GM23338 (cell line): ENCODE results near the gene ZNHIT6. TPM values are rescaled to one million over a fixed set of nuclear protein-coding genes. Genes with fewer than 3 reads are reported as not detected.

Experiments
- ATAC-seq: fragments of 200-7000 bp; cut with Tn5 transposase; 3 replicates; pipeline ENCODE4 v1.9.1; 2020
- DNase-seq: peaks from one replicate; pipeline ENCODE4 v3.0.0-alpha.2; 2015; ENCODE audit warnings: low spot score
- H2AFZ ChIP-seq: fragments of 200-600 bp; sonication (generic); 2 replicates; pipeline ENCODE4 v1.8.0; 2016; ENCODE audit warnings: antibody characterized with exemption, mild to moderate bottlenecking, moderate library complexity
- H3F3A ChIP-seq: fragments of 200-600 bp; sonication (generic); replicated peaks from 2 replicates; pipeline ENCODE4 v1.8.0; 2017; ENCODE audit warnings: antibody characterized with exemption, mixed run types, low read depth
- H3K27ac ChIP-seq: fragments of 200-600 bp; sonication (generic); 2 replicates; pipeline ENCODE4 v1.6.1; 2016; ENCODE audit warnings: low read depth
- H3K27me3 ChIP-seq: fragments of 200-600 bp; sonication (generic); 2 replicates; pipeline ENCODE4 v1.8.0; 2016; ENCODE audit warnings: mild to moderate bottlenecking, mixed run types, moderate library complexity; ENCODE audit not compliant: insufficient read depth
- H3K36me3 ChIP-seq: fragments of 200-600 bp; sonication (generic); 2 replicates; pipeline ENCODE4 v1.8.0; 2016; ENCODE audit warnings: mild to moderate bottlenecking; ENCODE audit not compliant: insufficient read depth
- H3K4me1 ChIP-seq: fragments of 200-600 bp; sonication (generic); 2 replicates; pipeline ENCODE4 v1.8.0; 2016; ENCODE audit warnings: mild to moderate bottlenecking, moderate library complexity; ENCODE audit not compliant: insufficient read depth
- H3K4me2 ChIP-seq: fragments of 200-600 bp; sonication (generic); 2 replicates; pipeline ENCODE4 v1.7.1; 2017; ENCODE audit warnings: mixed run types
- H3K4me3 ChIP-seq: fragments of 200-600 bp; sonication (generic); 2 replicates; pipeline ENCODE4 v1.6.1; 2016; ENCODE audit warnings: mixed run types
- H3K79me2 ChIP-seq: fragments of 200-600 bp; sonication (generic); replicated peaks from 2 replicates; pipeline ENCODE4 v1.8.0; 2017; ENCODE audit warnings: mild to moderate bottlenecking; ENCODE audit not compliant: insufficient read depth
- H3K9me2 ChIP-seq: fragments of 200-600 bp; sonication (generic); 2 replicates; pipeline ENCODE4 v1.8.0; 2017; ENCODE audit not compliant: insufficient read depth
- H4K20me1 ChIP-seq: fragments of 200-600 bp; sonication (generic); replicated peaks from 2 replicates; pipeline ENCODE4 v1.8.0; 2017; ENCODE audit warnings: mild to moderate bottlenecking; ENCODE audit not compliant: insufficient read depth
- H3K27ac Mint-ChIP-seq: 2 replicates; pipeline ENCODE4 v1.8.0; 2020; ENCODE audit warnings: inconsistent platforms, mild to moderate bottlenecking, moderate library complexity, mixed read lengths
- H3K27me3 Mint-ChIP-seq: 3 replicates; pipeline ENCODE4 v1.8.0; 2022; ENCODE audit warnings: low read depth, mild to moderate bottlenecking, moderate library complexity, mixed read lengths, inconsistent platforms; ENCODE audit not compliant: insufficient read depth, poor library complexity
- H3K36me3 Mint-ChIP-seq: 3 replicates; pipeline ENCODE4 v1.8.0; 2021; ENCODE audit warnings: low read depth, mild to moderate bottlenecking, inconsistent platforms, moderate library complexity, mixed read lengths
- H3K4me1 Mint-ChIP-seq: 3 replicates; pipeline ENCODE4 v1.8.0; 2020; ENCODE audit warnings: mild to moderate bottlenecking, inconsistent platforms, mixed read lengths
- H3K4me3 Mint-ChIP-seq: 3 replicates; pipeline ENCODE4 v1.8.0; 2021; ENCODE audit warnings: moderate library complexity, mild to moderate bottlenecking, inconsistent platforms, mixed read lengths
- H3K9me3 Mint-ChIP-seq: 3 replicates; pipeline ENCODE4 v1.8.0; 2020; ENCODE audit warnings: moderate library complexity, mild to moderate bottlenecking, inconsistent platforms, mixed read lengths
- CREB1 ChIP-seq: fragments of 250-450 bp; sonication (Bioruptor Pico); IDR thresholded peaks from 2 replicates; pipeline ENCODE4 v1.5.0; 2020; ENCODE audit warnings: low read depth, mild to moderate bottlenecking, moderate library complexity
- EZH2 ChIP-seq: fragments of 200-600 bp; sonication (generic); IDR thresholded peaks from one replicate; pipeline ENCODE4 v1.8.0; 2017; ENCODE audit warnings: antibody characterized with exemption, mild to moderate bottlenecking, low read depth; ENCODE audit not compliant: unreplicated experiment
- EZH2phosphoT487 ChIP-seq: fragments of 200-600 bp; sonication (generic); IDR thresholded peaks from one replicate; pipeline ENCODE4 v1.8.1; 2018; ENCODE audit warnings: antibody characterized with exemption; ENCODE audit not compliant: unreplicated experiment
- JUNB ChIP-seq: IDR thresholded peaks from one replicate; pipeline ENCODE4 v1.6.1; 2016; ENCODE audit warnings: antibody characterized with exemption; ENCODE audit not compliant: unreplicated experiment
- NANOG ChIP-seq: IDR thresholded peaks from 2 replicates; pipeline ENCODE4 v1.6.1; 2016; ENCODE audit warnings: antibody characterized with exemption, borderline replicate concordance
- POLR2AphosphoS5 ChIP-seq: IDR thresholded peaks from 2 replicates; pipeline ENCODE4 v1.6.1; 2016; ENCODE audit warnings: antibody characterized with exemption, low read depth
- STAT1 ChIP-seq: IDR thresholded peaks from one replicate; pipeline ENCODE4 v1.6.1; 2016; ENCODE audit warnings: antibody characterized with exemption; ENCODE audit not compliant: unreplicated experiment
- ZNF114 ChIP-seq: fragments of 250-450 bp; sonication (Bioruptor Pico); IDR thresholded peaks from 2 replicates; pipeline ENCODE4 v1.5.0; 2020; ENCODE audit warnings: mild to moderate bottlenecking, moderate library complexity
- ZNF331 ChIP-seq: fragments of 250-450 bp; sonication (Bioruptor Pico); IDR thresholded peaks from 2 replicates; pipeline ENCODE4 v1.5.0; 2020; ENCODE audit warnings: low read depth, mild to moderate bottlenecking, moderate library complexity
- ZNF462 ChIP-seq: fragments of 250-450 bp; sonication (Bioruptor Pico); IDR thresholded peaks from 2 replicates; pipeline ENCODE4 v1.5.0; 2020; ENCODE audit warnings: mild to moderate bottlenecking, moderate library complexity
- polyA plus RNA-seq: library from polyadenylated mRNA; unstranded; fragments of >200 nt; fragmentation: Nextera tagmentation; extraction: Ambion mirVana; gene quantifications from 2 replicates; pipeline ENCODE4 v1.2.1, GENCODE V29; 2016
- total RNA-seq: library from RNA; depleted of rRNA; stranded (reverse); fragments of >200 nt; shearing (Covaris generic); gene quantifications from 2 replicates; pipeline ENCODE4 v1.2.3, GENCODE V29; 2014
- TF ChIP-seq, protein P1 (sequence below), 2 experiments: fragments of 200-600 bp in 1 of 2; sonication (generic) in 1 of 2; conservative IDR thresholded peaks; 2 replicates each; pipeline versions ENCODE4 v1.5.1 to v1.6.1; 2016 to 2017; ENCODE audit warnings: antibody characterized with exemption in 2 of 2, low read depth in 2 of 2, mild to moderate bottlenecking in 2 of 2, moderate library complexity in 1 of 2
- TF ChIP-seq, protein P2 (sequence below): IDR thresholded peaks from 2 replicates; pipeline ENCODE4 v1.6.1; 2016; ENCODE audit warnings: antibody characterized with exemption
- TF ChIP-seq, protein P3 (sequence below): IDR thresholded peaks from one replicate; pipeline ENCODE4 v1.6.1; 2018; ENCODE audit warnings: antibody characterized with exemption; ENCODE audit not compliant: unreplicated experiment

ZNHIT6 gene
- total and polyA plus RNA-seq, 2 experiments from 2014 or later = 17.3 to 20.9 TPM

DNA sequence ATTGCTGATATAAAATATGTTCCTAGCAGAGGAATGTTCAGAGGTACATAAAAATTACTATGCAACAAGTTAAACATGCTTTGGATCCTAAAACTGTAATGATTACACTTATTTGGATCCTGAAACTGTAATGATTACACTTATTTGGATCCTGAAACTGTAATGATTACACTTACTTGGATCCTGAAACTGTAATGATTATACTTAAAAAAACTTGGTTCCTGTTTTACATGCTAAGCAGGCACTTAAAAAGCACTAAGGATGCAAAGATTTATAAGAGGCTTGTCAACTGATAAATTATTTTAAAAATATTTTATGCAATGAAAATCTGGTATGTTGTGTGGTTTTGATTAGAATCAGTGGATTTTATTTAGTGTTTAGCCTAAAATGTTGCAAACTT is 47.7 kb downstream of the ZNHIT6 start:
- H3K27me3 Mint-ChIP-seq = no peaks in the 10 kb centered on the region
- H3K36me3 Mint-ChIP-seq = no peaks in the 10 kb centered on the region
- no peaks in the 10 kb centered on the region for H4K20me1 ChIP-seq
- DNase-seq (no peak), ATAC-seq (no peak)
- no peaks in the 10 kb centered on the region for H3K36me3 ChIP-seq
- no peaks in the 10 kb centered on the region for H3K4me1 ChIP-seq
- no peaks in the 10 kb centered on the region for H3K9me2 ChIP-seq
- H3K27ac ChIP-seq = no peak overlapping the region
- no peaks in the 10 kb centered on the region for H3K79me2 ChIP-seq
- H3K4me2 ChIP-seq = no peak overlapping the region
- no peaks in the 10 kb centered on the region; the same call in 2 of the 3 replicates for H3K4me1 Mint-ChIP-seq
- no peak overlapping the region for H3K27ac Mint-ChIP-seq
- H3K27me3 ChIP-seq = no peaks in the 10 kb centered on the region
- TF ChIP-seq POLR2AphosphoS5 = no peak
- TF ChIP-seq STAT1 = no peak
- TF ChIP-seq ZNF331 = no peak
- TF ChIP-seq, protein P1, sequence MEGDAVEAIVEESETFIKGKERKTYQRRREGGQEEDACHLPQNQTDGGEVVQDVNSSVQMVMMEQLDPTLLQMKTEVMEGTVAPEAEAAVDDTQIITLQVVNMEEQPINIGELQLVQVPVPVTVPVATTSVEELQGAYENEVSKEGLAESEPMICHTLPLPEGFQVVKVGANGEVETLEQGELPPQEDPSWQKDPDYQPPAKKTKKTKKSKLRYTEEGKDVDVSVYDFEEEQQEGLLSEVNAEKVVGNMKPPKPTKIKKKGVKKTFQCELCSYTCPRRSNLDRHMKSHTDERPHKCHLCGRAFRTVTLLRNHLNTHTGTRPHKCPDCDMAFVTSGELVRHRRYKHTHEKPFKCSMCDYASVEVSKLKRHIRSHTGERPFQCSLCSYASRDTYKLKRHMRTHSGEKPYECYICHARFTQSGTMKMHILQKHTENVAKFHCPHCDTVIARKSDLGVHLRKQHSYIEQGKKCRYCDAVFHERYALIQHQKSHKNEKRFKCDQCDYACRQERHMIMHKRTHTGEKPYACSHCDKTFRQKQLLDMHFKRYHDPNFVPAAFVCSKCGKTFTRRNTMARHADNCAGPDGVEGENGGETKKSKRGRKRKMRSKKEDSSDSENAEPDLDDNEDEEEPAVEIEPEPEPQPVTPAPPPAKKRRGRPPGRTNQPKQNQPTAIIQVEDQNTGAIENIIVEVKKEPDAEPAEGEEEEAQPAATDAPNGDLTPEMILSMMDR (conservative IDR thresholded peaks at IDR 0.05; ENCODE audit: low read depth in 2 of 2) = no peak
- TF ChIP-seq CREB1 (CRISPR knock-in tag) = no peak
- no peak for TF ChIP-seq ZNF462
- TF ChIP-seq EZH2 = no peak
- no peak for TF ChIP-seq ZNF114
- TF ChIP-seq JUNB = no peak
- TF ChIP-seq NANOG = no peak
- TF ChIP-seq EZH2phosphoT487 = no peak
- TF ChIP-seq, protein P2, sequence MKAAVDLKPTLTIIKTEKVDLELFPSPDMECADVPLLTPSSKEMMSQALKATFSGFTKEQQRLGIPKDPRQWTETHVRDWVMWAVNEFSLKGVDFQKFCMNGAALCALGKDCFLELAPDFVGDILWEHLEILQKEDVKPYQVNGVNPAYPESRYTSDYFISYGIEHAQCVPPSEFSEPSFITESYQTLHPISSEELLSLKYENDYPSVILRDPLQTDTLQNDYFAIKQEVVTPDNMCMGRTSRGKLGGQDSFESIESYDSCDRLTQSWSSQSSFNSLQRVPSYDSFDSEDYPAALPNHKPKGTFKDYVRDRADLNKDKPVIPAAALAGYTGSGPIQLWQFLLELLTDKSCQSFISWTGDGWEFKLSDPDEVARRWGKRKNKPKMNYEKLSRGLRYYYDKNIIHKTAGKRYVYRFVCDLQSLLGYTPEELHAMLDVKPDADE = no peak
- TF ChIP-seq, protein P3, sequence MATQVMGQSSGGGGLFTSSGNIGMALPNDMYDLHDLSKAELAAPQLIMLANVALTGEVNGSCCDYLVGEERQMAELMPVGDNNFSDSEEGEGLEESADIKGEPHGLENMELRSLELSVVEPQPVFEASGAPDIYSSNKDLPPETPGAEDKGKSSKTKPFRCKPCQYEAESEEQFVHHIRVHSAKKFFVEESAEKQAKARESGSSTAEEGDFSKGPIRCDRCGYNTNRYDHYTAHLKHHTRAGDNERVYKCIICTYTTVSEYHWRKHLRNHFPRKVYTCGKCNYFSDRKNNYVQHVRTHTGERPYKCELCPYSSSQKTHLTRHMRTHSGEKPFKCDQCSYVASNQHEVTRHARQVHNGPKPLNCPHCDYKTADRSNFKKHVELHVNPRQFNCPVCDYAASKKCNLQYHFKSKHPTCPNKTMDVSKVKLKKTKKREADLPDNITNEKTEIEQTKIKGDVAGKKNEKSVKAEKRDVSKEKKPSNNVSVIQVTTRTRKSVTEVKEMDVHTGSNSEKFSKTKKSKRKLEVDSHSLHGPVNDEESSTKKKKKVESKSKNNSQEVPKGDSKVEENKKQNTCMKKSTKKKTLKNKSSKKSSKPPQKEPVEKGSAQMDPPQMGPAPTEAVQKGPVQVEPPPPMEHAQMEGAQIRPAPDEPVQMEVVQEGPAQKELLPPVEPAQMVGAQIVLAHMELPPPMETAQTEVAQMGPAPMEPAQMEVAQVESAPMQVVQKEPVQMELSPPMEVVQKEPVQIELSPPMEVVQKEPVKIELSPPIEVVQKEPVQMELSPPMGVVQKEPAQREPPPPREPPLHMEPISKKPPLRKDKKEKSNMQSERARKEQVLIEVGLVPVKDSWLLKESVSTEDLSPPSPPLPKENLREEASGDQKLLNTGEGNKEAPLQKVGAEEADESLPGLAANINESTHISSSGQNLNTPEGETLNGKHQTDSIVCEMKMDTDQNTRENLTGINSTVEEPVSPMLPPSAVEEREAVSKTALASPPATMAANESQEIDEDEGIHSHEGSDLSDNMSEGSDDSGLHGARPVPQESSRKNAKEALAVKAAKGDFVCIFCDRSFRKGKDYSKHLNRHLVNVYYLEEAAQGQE = no peak
- no peak overlapping the region for H2AFZ ChIP-seq
- no peak overlapping the region for H3K4me3 ChIP-seq
- no peaks in the 10 kb centered on the region for H3F3A ChIP-seq
- no peak overlapping the region for H3K4me3 Mint-ChIP-seq
- H3K9me3 Mint-ChIP-seq = no peaks in the 10 kb centered on the region
